ENCODE results near the gene RNF135.
"Not testable (repeated sequence)": the region's sequence is repeated elsewhere in the genome, so short reads cannot be mapped to it uniquely, and the experiment has no call there.

RNF135 gene

GRCh38 chr17:30970831-30971567, at the start of gene RNF135:
Gene RNF135 (plus strand): TSS chr17:30971039. CDS start chr17:30971074, 35 bp downstream.
- peak; percentile 54 for DNase-seq

GRCh38 chr17:30921544-30922196, 49.2 kb upstream of the RNF135 start, which contains the start of gene ADAP2:
Gene ADAP2 (plus strand): TSS chr17:30921945. CDS start chr17:30922015, 70 bp downstream.
- DNase-seq = no peak

- no peak for DNase-seq
Measured at GRCh38 chr17:30922235-30923030, 48.4 kb upstream of the RNF135 start.

- DNase-seq = no peak
Measured at GRCh38 chr17:30924341-30924740, 46.5 kb upstream of the RNF135 start.

GRCh38 chr17:30926516-30926915, 44.3 kb upstream of the RNF135 start:
- DNase-seq = no peak

GRCh38 chr17:30927756-30928155, 43.1 kb upstream of the RNF135 start:
- no peak for DNase-seq

- DNase-seq = no peak
Measured at GRCh38 chr17:30928584-30928983, 42.3 kb upstream of the RNF135 start.

- no peak for DNase-seq
Measured at GRCh38 chr17:30929081-30929633, 41.7 kb upstream of the RNF135 start.

- not testable (repeated sequence) for DNase-seq
Measured at GRCh38 chr17:30929861-30930260, 41.0 kb upstream of the RNF135 start.

GRCh38 chr17:30930495-30930894, 40.3 kb upstream of the RNF135 start:
- no peak for DNase-seq

GRCh38 chr17:30931582-30931981, 39.3 kb upstream of the RNF135 start:
- not testable (repeated sequence) for DNase-seq

- DNase-seq = no peak
Measured at GRCh38 chr17:30933966-30934365, 36.9 kb upstream of the RNF135 start.

GRCh38 chr17:30939051-30939689, 31.7 kb upstream of the RNF135 start:
- no peak for DNase-seq

GRCh38 chr17:30942308-30943079, 28.3 kb upstream of the RNF135 start:
- no peak for DNase-seq

GRCh38 chr17:30947796-30948195, 23.0 kb upstream of the RNF135 start:
- no peak for DNase-seq

- no peak for DNase-seq
Measured at GRCh38 chr17:30950189-30950588, 20.6 kb upstream of the RNF135 start.

- DNase-seq = no peak
Measured at GRCh38 chr17:30950669-30951399, 20.0 kb upstream of the RNF135 start.

- no peak for DNase-seq
Measured at GRCh38 chr17:30952638-30953393, 18.0 kb upstream of the RNF135 start.

GRCh38 chr17:30954046-30954830, 16.6 kb upstream of the RNF135 start:
- DNase-seq = no peak

All from activated CD4-positive, alpha-beta T cell treated with anti-CD3 and anti-CD28 coated beads, Interleukin-2, amount 50 U/mL, for 1 hour (primary cell).